Thyroid gland (tissue), 4 donors: Measurements from ENCODE around the gene PAQR5.

Source experiments
- POLR2A ChIP-seq, 2 donors: fragments of 450-650 bp; IDR thresholded peaks; one replicate each; pipeline ENCODE4 v1.6.1; 2017; ENCODE audit warnings: antibody characterized with exemption in 2 of 2, mild to moderate bottlenecking in 2 of 2, moderate library complexity in 1 of 2
- TF ChIP-seq, protein P1 (sequence below), 6 experiments: fragments of 200-600 bp in 3 of 6; fragments of 450-650 bp in 3 of 6; sonication (generic) in 3 of 6; IDR thresholded peaks; one replicate each; pipeline ENCODE4 v1.5.1; 2016 to 2019; ENCODE audit warnings: antibody characterized with exemption in 6 of 6, mild to moderate bottlenecking in 2 of 6, inconsistent platforms in 1 of 6, moderate library complexity in 1 of 6

GRCh38 chr15:69443032-69443611 is 144.4 kb downstream of the PAQR5 start:
- TF ChIP-seq, protein P1, sequence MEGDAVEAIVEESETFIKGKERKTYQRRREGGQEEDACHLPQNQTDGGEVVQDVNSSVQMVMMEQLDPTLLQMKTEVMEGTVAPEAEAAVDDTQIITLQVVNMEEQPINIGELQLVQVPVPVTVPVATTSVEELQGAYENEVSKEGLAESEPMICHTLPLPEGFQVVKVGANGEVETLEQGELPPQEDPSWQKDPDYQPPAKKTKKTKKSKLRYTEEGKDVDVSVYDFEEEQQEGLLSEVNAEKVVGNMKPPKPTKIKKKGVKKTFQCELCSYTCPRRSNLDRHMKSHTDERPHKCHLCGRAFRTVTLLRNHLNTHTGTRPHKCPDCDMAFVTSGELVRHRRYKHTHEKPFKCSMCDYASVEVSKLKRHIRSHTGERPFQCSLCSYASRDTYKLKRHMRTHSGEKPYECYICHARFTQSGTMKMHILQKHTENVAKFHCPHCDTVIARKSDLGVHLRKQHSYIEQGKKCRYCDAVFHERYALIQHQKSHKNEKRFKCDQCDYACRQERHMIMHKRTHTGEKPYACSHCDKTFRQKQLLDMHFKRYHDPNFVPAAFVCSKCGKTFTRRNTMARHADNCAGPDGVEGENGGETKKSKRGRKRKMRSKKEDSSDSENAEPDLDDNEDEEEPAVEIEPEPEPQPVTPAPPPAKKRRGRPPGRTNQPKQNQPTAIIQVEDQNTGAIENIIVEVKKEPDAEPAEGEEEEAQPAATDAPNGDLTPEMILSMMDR (IDR thresholded peaks at IDR 0.05): no peak
- no peak for TF ChIP-seq POLR2A (IDR thresholded peaks at IDR 0.05)
